Right kidney (tissue), 9 donors: ENCODE data around the gene ST8SIA5.
"Not testable (repeated sequence)": the region's sequence is repeated elsewhere in the genome, so short reads cannot be mapped to it uniquely, and the experiment has no call there.

ENCODE experiments used
- DNase-seq: peaks from one replicate; pipeline ENCODE4 v3.0.0-alpha.2; 2016
- long read RNA-seq, 8 donors: transcript quantifications; one replicate each; lab custom pipeline, GENCODE V29; 2026

The ST8SIA5 gene
- long read RNA-seq, donor 1, result 0 reads
- long read RNA-seq, donor 2, result 0 reads
- long read RNA-seq, donor 3, result 0 reads
- long read RNA-seq, donor 4, result 0 reads
- long read RNA-seq, donor 5, result 0 reads
- long read RNA-seq, donor 6, result 0 reads
- long read RNA-seq, donor 7, result 0 reads
- long read RNA-seq, donor 8, result 0 reads

- DNase-seq, result peak; percentile 64
These were observed at the start of gene ST8SIA5 for GRCh38 chr18:46756559-46757201. ST8SIA5 (minus strand) TSS chr18:46757053; CDS start chr18:46756508, 545 bp downstream.

- DNase-seq, result not testable (repeated sequence)
These were observed 39.1 kb upstream of the ST8SIA5 start for GRCh38 chr18:46795945-46796344.

GRCh38 chr18:46794607-46795006 is 37.8 kb upstream of the ST8SIA5 start:
- no peak for DNase-seq

GRCh38 chr18:46793565-46793964 is 36.7 kb upstream of the ST8SIA5 start:
- DNase-seq, result no peak

GRCh38 chr18:46789088-46789487 is 32.2 kb upstream of the ST8SIA5 start:
- DNase-seq, result no peak

- DNase-seq, result no peak
These were observed 30.8 kb upstream of the ST8SIA5 start for GRCh38 chr18:46787674-46788073.

- DNase-seq, result no peak
These were observed 15.5 kb upstream of the ST8SIA5 start for GRCh38 chr18:46772357-46772756.

- DNase-seq, result no peak
These were observed 14.3 kb upstream of the ST8SIA5 start for GRCh38 chr18:46771141-46771540.

- DNase-seq, result no peak
These were observed 13.9 kb upstream of the ST8SIA5 start for GRCh38 chr18:46770708-46771107.

- DNase-seq, result no peak
These were observed 11.5 kb upstream of the ST8SIA5 start for GRCh38 chr18:46768166-46768921.

- DNase-seq, result no peak
These were observed 10.4 kb upstream of the ST8SIA5 start for GRCh38 chr18:46767217-46767616.

- no peak for DNase-seq
These were observed 7.7 kb upstream of the ST8SIA5 start for GRCh38 chr18:46764586-46764985.

GRCh38 chr18:46761059-46761769 is 4.4 kb upstream of the ST8SIA5 start:
- no peak for DNase-seq

- DNase-seq, result no peak
These were observed 3.0 kb upstream of the ST8SIA5 start for GRCh38 chr18:46759890-46760289.

- peak; percentile 63 for DNase-seq
These were observed 761 bp downstream of the ST8SIA5 start for GRCh38 chr18:46756025-46756558.

- DNase-seq, result peak; percentile 37
These were observed 1.4 kb downstream of the ST8SIA5 start for GRCh38 chr18:46755315-46756024.

GRCh38 chr18:46754661-46755292 is 2.1 kb downstream of the ST8SIA5 start:
- DNase-seq, result peak; percentile 33

GRCh38 chr18:46754188-46754587 is 2.7 kb downstream of the ST8SIA5 start:
- no peak for DNase-seq

- DNase-seq, result no peak
These were observed 5.0 kb downstream of the ST8SIA5 start for GRCh38 chr18:46751882-46752281.

- no peak for DNase-seq
These were observed 6.2 kb downstream of the ST8SIA5 start for GRCh38 chr18:46750626-46751025.

GRCh38 chr18:46748466-46748865 is 8.4 kb downstream of the ST8SIA5 start:
- DNase-seq, result no peak

- no peak for DNase-seq
These were observed 16.8 kb downstream of the ST8SIA5 start for GRCh38 chr18:46740046-46740445.
